Measurements from ENCODE around the gene TNFRSF8. TPM values are rescaled to one million over a fixed set of nuclear protein-coding genes. Genes with fewer than 3 reads are reported as not detected.

The TNFRSF8 gene
- total and polyA plus RNA-seq, 4 experiments from 2014 or later: not detected

DNA sequence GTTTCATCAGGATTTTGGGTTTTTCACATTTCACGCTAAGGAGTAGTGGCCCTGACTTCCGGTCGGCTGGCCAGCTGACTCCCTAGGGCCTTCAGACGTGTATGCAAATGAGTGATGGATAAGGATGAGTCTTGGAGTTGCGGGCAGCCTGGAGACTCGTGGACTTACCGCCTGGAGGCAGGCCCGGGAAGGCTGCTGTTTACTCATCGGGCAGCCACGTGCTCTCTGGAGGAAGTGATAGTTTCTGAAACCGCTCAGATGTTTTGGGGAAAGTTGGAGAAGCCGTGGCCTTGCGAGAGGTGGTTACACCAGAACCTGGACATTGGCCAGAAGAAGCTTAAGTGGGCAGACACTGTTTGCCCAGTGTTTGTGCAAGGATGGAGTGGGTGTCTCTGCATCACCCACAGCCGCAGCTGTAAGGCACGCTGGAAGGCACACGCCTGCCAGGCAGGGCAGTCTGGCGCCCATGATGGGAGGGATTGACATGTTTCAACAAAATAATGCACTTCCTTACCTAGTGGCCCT, 80.6 kb downstream of the TNFRSF8 start:
- ChIA-PET CTCF (ENCODE audit: partially characterized antibody) (interaction anchor here (1.2 to 8.5 kb wide), 2 partner anchors 19 kb away, joined by 3 to 79 read pairs; no protein-coding TSS in a partner anchor), POLR2A (ENCODE audit: partially characterized antibody) (interaction anchor here (39.9 to 50.6 kb wide), 2 partner anchors 5 to 22 kb away, joined by 1713 read pairs; partner anchors contain the start of gene TNFRSF1B)
- Mint-ChIP-seq H3K4me1 (peaks cover 30 to 65% (median 42%) of the 10 kb centered on the region in 4 donors), H3K27me3 (no peaks in the 10 kb centered on the region), H3K36me3 (no peaks in the 10 kb centered on the region), H3K4me3 (peak overlapping the region in 7 of 8 donors; percentile 55 to 79 (median 70)), H3K9me3 (no peaks in the 10 kb centered on the region), H3K27ac (peak overlapping the region; percentile 82 to 96 (median 92))
- peaks cover 62% of the 10 kb centered on the region for H3K4me1 ChIP-seq (ENCODE audit: insufficient read depth, low read length)
- DNase-seq: peak in 2 of 5 donors; percentile 25 to 33
- no peaks in the 10 kb centered on the region for H3K9me3 ChIP-seq (ENCODE audit: control insufficient read depth in 1 of 2, low read length in 2 of 2)
- H3K4me3 ChIP-seq (ENCODE audit: low read length in 2 of 2): peak overlapping the region in 1 of 2 donors; percentile 17
- H3K27me3 ChIP-seq (ENCODE audit: insufficient read depth, low read length): no peaks in the 10 kb centered on the region
- peak overlapping the region; percentile 31 for H3K27ac ChIP-seq (ENCODE audit: low read depth, low read length)
- H3K36me3 ChIP-seq (ENCODE audit: insufficient read depth, low read length): no peaks in the 10 kb centered on the region
- intact Hi-C loops (cut with micrococcal nuclease): no loop called here

DNA sequence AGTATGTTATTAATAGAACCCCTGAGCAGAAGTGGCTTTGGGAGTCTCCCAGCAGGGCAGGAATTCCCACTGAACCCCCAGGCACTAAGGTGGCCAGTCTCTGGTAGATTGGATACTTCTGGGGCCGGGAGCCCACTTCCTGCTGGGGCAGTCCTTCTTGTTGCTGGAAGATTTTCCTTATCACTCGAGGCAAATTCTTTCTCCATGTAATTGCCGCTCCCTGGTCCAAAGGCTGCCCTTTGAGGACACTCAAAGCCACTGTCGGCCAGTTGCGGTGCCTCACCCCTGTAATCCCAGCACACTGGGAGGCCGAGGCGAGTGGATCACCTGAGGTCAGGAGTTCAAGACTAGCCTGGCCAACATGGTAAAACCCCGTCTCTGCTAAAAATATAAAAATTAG, 81.1 kb downstream of the TNFRSF8 start:
- no peaks in the 10 kb centered on the region for H3K27me3 Mint-ChIP-seq
- H3K27me3 ChIP-seq (ENCODE audit: insufficient read depth, low read length): no peaks in the 10 kb centered on the region
- H3K36me3 ChIP-seq (ENCODE audit: insufficient read depth, low read length): no peaks in the 10 kb centered on the region
- peak overlapping the region; percentile 82 to 96 (median 92) for H3K27ac Mint-ChIP-seq
- peaks cover 67% of the 10 kb centered on the region for H3K4me1 ChIP-seq (ENCODE audit: insufficient read depth, low read length)
- H3K4me1 Mint-ChIP-seq: peaks cover 35 to 69% (median 47%) of the 10 kb centered on the region in 4 donors
- no peaks in the 10 kb centered on the region for H3K9me3 ChIP-seq (ENCODE audit: control insufficient read depth in 1 of 2, low read length in 2 of 2)
- ChIA-PET CTCF (ENCODE audit: partially characterized antibody) (interaction anchor here (0.7 to 8.5 kb wide), 2 partner anchors 19 to 25 kb away, joined by 3 to 79 read pairs; no protein-coding TSS in a partner anchor), POLR2A (ENCODE audit: partially characterized antibody) (interaction anchor here (39.9 to 50.6 kb wide), 2 partner anchors 6 to 22 kb away, joined by 1713 read pairs; partner anchors contain the start of gene TNFRSF1B)
- intact Hi-C loops (cut with micrococcal nuclease): no loop called here
- no peak overlapping the region for H3K4me3 ChIP-seq (ENCODE audit: low read length in 2 of 2)
- peak overlapping the region in 3 of 8 donors; percentile 55 to 79 (median 78) for H3K4me3 Mint-ChIP-seq
- H3K36me3 Mint-ChIP-seq: no peaks in the 10 kb centered on the region
- H3K9me3 Mint-ChIP-seq: peaks cover 0 to 2% (median 0%) of the 10 kb centered on the region in 8 donors
- no peak for DNase-seq
- peak overlapping the region; percentile 31 for H3K27ac ChIP-seq (ENCODE audit: low read depth, low read length)

DNA sequence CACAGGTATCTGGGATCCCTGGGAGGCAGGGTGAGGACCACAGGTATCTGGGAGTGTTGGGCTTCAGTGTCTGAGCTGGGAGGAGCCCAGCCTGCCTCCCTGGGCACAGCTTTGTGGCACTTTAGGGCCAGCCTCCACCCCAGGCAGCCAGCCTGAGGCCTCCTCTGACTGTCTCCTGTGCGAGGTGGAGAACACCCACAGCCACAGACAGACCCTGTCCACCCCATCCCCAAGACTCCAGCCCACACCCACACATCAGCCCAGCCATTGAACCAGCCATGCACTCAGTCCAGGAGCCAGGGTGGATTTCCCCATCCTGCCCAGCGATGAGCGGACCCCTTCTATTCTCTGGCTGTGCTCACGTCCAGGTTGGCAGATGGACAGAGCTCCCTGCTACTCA, 81.9 kb downstream of the TNFRSF8 start:
- H3K27ac ChIP-seq (ENCODE audit: low read depth, low read length): no peak overlapping the region
- CTCF ChIA-PET (ENCODE audit: partially characterized antibody): interaction anchor here (1.0 to 8.5 kb wide), 2 partner anchors 15 to 20 kb away, joined by 3 to 79 read pairs; no protein-coding TSS in a partner anchor

GRCh38 chr1:12145616-12146342, 82.7 kb downstream of the TNFRSF8 start:
- no peak overlapping the region for H3K27ac ChIP-seq (ENCODE audit: low read depth, low read length)
- Mint-ChIP-seq H3K9me3 (peaks cover 0 to 7% (median 0%) of the 10 kb centered on the region in 8 donors), H3K27ac (peak overlapping the region in 6 of 7 donors; percentile 75 to 95 (median 92)), H3K4me3 (peak overlapping the region in 2 of 8 donors; percentile 43 to 83), H3K27me3 (no peaks in the 10 kb centered on the region), H3K4me1 (peaks cover 49 to 82% (median 62%) of the 10 kb centered on the region in 4 donors), H3K36me3 (no peaks in the 10 kb centered on the region)
- peaks cover 83% of the 10 kb centered on the region for H3K4me1 ChIP-seq (ENCODE audit: insufficient read depth, low read length)
- no peak overlapping the region for H3K4me3 ChIP-seq (ENCODE audit: low read length in 2 of 2)
- CTCF ChIA-PET (ENCODE audit: partially characterized antibody): interaction anchor here (1.0 to 8.5 kb wide), 2 partner anchors 14 to 21 kb away, joined by 3 to 79 read pairs; no protein-coding TSS in a partner anchor
- H3K36me3 ChIP-seq (ENCODE audit: insufficient read depth, low read length): no peaks in the 10 kb centered on the region
- H3K9me3 ChIP-seq (ENCODE audit: control insufficient read depth in 1 of 2, low read length in 2 of 2): no peaks in the 10 kb centered on the region
- DNase-seq: no peak
- POLR2A ChIA-PET (ENCODE audit: partially characterized antibody): interaction anchor here (1.8 to 50.6 kb wide), 3 partner anchors 7 to 64 kb away, joined by 4 to 1713 read pairs (median 1713); partner anchors contain the start of gene TNFRSF1B
- no peaks in the 10 kb centered on the region for H3K27me3 ChIP-seq (ENCODE audit: insufficient read depth, low read length)
- intact Hi-C loops (cut with micrococcal nuclease): no loop called here

More for the DNA sequence above, 81.9 kb downstream of the TNFRSF8 start:
- Mint-ChIP-seq H3K9me3 (peaks cover 0 to 7% (median 0%) of the 10 kb centered on the region in 8 donors), H3K4me3 (peak overlapping the region in 1 of 8 donors; percentile 10), H3K27me3 (no peaks in the 10 kb centered on the region), H3K36me3 (no peaks in the 10 kb centered on the region), H3K27ac (peak overlapping the region in 5 of 7 donors; percentile 35 to 75 (median 72)), H3K4me1 (peaks cover 41 to 74% (median 54%) of the 10 kb centered on the region in 4 donors)
- no peaks in the 10 kb centered on the region for H3K9me3 ChIP-seq (ENCODE audit: control insufficient read depth in 1 of 2, low read length in 2 of 2)
- H3K36me3 ChIP-seq (ENCODE audit: insufficient read depth, low read length): no peaks in the 10 kb centered on the region
- H3K4me1 ChIP-seq (ENCODE audit: insufficient read depth, low read length): peaks cover 75% of the 10 kb centered on the region
- no peak overlapping the region for H3K4me3 ChIP-seq (ENCODE audit: low read length in 2 of 2)
- intact Hi-C loops (cut with micrococcal nuclease): no loop called here
- POLR2A ChIA-PET (ENCODE audit: partially characterized antibody): interaction anchor here (39.9 to 50.6 kb wide), 2 partner anchors 6 to 21 kb away, joined by 1713 read pairs; partner anchors contain the start of gene TNFRSF1B
- DNase-seq: no peak
- H3K27me3 ChIP-seq (ENCODE audit: insufficient read depth, low read length): no peaks in the 10 kb centered on the region

DNA sequence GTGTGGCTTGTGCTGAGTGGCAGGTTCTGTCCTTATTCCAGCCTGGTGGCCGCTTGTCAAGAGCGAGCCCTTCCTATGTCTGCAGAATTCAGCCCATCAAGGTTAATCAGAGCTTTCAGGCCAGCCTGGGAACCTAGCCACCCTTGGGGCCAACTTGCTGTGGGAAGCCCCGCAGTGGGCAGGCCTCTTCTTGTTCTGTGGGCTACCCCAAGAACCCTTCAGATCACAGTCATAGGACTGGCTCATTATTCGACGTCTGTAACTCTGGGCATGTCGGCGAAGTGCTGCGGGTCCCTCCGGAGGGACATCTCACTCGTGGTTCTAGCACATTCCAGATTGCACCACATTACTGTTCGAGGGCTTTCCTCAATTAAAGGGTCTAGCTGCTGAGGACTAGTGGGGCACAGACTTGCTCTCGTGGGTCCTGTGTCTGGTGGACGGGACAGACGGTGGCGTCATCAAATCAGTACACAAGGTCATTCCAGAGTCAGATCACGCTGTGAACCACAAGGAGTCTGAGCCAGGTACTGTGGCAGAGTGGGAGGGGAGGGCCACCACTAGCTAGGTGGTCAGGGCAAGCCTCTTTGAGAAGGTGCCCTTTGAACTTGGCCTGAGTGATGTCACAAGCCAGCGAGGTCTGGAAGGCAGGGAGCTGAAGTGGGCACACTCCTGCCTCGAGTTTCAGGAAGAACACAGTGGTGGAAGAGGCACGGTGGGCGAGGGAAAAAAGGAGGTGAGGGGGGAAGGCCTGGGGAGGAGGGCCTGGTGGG, 83.4 kb downstream of the TNFRSF8 start:
- no peaks in the 10 kb centered on the region for H3K9me3 ChIP-seq (ENCODE audit: control insufficient read depth in 1 of 2, low read length in 2 of 2)
- Mint-ChIP-seq H3K4me1 (peaks cover 56 to 90% (median 70%) of the 10 kb centered on the region in 4 donors), H3K27me3 (no peaks in the 10 kb centered on the region), H3K9me3 (peaks cover 0 to 7% (median 0%) of the 10 kb centered on the region in 8 donors), H3K36me3 (no peaks in the 10 kb centered on the region), H3K4me3 (peak overlapping the region in 5 of 8 donors; percentile 56 to 83 (median 70)), H3K27ac (peak overlapping the region; percentile 84 to 95 (median 92))
- no peaks in the 10 kb centered on the region for H3K36me3 ChIP-seq (ENCODE audit: insufficient read depth, low read length)
- no peak for DNase-seq
- no peak overlapping the region for H3K27ac ChIP-seq (ENCODE audit: low read depth, low read length)
- ChIA-PET POLR2A (ENCODE audit: partially characterized antibody) (interaction anchor here (1.8 to 50.6 kb wide), 3 partner anchors 8 to 64 kb away, joined by 4 to 1713 read pairs (median 1713); partner anchors contain the start of gene TNFRSF1B), CTCF (ENCODE audit: partially characterized antibody) (interaction anchor here (0.9 to 8.5 kb wide), 2 partner anchors 21 to 32 kb away, joined by 3 to 79 read pairs; no protein-coding TSS in a partner anchor)
- H3K4me3 ChIP-seq (ENCODE audit: low read length in 2 of 2): no peak overlapping the region
- intact Hi-C loops (cut with micrococcal nuclease): no loop called here
- no peaks in the 10 kb centered on the region for H3K27me3 ChIP-seq (ENCODE audit: insufficient read depth, low read length)
- H3K4me1 ChIP-seq (ENCODE audit: insufficient read depth, low read length): peaks cover 90% of the 10 kb centered on the region

DNA sequence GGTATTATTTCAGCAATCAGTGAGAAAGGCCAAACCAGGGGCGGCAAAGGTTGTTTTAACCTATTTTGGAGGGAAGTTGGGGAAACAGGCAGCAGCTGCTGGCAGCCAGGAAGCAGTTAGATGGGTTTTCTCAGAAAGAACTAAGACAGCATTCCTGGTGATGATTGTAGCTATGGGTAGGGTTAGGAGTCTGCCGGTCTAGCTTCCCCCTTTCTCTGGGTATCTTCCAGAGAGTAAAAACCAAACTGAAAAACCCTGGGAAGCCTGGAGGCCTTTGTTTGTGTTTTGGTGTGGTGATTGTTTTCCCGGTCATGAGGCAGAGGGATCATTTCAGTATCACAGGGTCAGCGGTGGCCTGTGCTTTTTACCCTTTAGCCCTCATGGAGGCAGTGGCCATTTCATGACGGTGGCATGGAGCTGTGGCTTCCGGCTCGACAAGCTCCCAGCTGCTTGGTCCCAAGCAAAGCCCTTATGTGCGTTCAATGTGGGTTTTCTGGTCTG, 84.1 kb downstream of the TNFRSF8 start:
- H3K27ac ChIP-seq (ENCODE audit: low read depth, low read length): no peak overlapping the region
- ChIA-PET POLR2A (ENCODE audit: partially characterized antibody) (interaction anchor here (1.8 to 50.6 kb wide), 3 partner anchors 9 to 63 kb away, joined by 4 to 1713 read pairs (median 1713); partner anchors contain the start of gene TNFRSF1B), CTCF (ENCODE audit: partially characterized antibody) (interaction anchor here (0.9 to 8.5 kb wide), 3 partner anchors 22 to 60 kb away, joined by 3 to 79 read pairs (median 7); no protein-coding TSS in a partner anchor)
- H3K36me3 ChIP-seq (ENCODE audit: insufficient read depth, low read length): no peaks in the 10 kb centered on the region
- peaks cover 98% of the 10 kb centered on the region for H3K4me1 ChIP-seq (ENCODE audit: insufficient read depth, low read length)
- intact Hi-C loops (cut with micrococcal nuclease): no loop called here
- DNase-seq: no peak
- H3K4me3 ChIP-seq (ENCODE audit: low read length in 2 of 2): no peak overlapping the region
- H3K27me3 Mint-ChIP-seq: no peaks in the 10 kb centered on the region
- H3K4me3 Mint-ChIP-seq: peak overlapping the region in 6 of 8 donors; percentile 59 to 83 (median 70)
- H3K9me3 ChIP-seq (ENCODE audit: control insufficient read depth in 1 of 2, low read length in 2 of 2): no peaks in the 10 kb centered on the region
- no peaks in the 10 kb centered on the region for H3K36me3 Mint-ChIP-seq
- H3K4me1 Mint-ChIP-seq: peaks cover 62 to 97% (median 76%) of the 10 kb centered on the region in 4 donors
- H3K27ac Mint-ChIP-seq: peak overlapping the region; percentile 84 to 95 (median 92)
- peaks cover 0 to 7% (median 0%) of the 10 kb centered on the region in 8 donors for H3K9me3 Mint-ChIP-seq
- no peaks in the 10 kb centered on the region for H3K27me3 ChIP-seq (ENCODE audit: insufficient read depth, low read length)

All from CD4-positive, alpha-beta memory T cell (primary cell).